ENCODE measurements around the gene FER. TPM values are rescaled to one million over a fixed set of nuclear protein-coding genes. Genes with fewer than 3 reads are reported as not detected.

FER gene
- total and polyA plus RNA-seq, 2 of the 13 experiments (the other 11 are each of a cell fraction or from before 2014, with no cell fraction given): 7.9 to 29.0 TPM

DNA sequence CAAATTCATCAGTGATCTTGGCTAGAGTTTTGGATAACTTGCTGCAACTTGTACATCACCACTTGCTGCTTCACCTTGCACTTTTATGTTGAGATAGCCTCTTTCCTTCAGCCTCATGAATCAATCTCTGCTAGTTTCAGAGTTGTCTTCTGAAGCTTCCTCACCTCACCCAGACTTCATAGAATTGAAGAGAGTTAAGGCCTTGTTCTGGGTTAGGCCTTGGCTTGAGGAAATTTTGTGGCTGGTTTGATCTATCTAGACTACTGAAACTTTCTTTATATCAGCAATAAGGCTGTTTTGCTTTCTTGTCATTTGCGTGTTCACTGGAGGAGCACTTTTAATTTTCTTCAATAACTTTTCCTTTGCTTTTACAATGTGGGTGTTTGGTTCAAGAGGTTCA, 12.8 kb downstream of the FER start:
- Histone ChIP-seq H3K36me3 (replicated peaks in 1 of 2; ENCODE audit: control insufficient read depth in 1 of 2, insufficient read depth in 2 of 2, low read length in 2 of 2) (no peaks in the 10 kb centered on the region), H3K9me3 (ENCODE audit: low read length) (no peaks in the 10 kb centered on the region), H3K27me3 (ENCODE audit: control insufficient read depth in 1 of 2, insufficient read depth in 2 of 2, low read length in 2 of 2) (no peaks in the 10 kb centered on the region), H3K79me2 (ENCODE audit: insufficient read depth, low read length) (no peaks in the 10 kb centered on the region), H3K27ac (ENCODE audit: extremely low read length, insufficient read depth, low read length) (no peak overlapping the region), H2AFZ (ENCODE audit: low read length) (no peak overlapping the region), H3K9ac (ENCODE audit: insufficient read depth, low read depth, low read length) (no peak overlapping the region), H4K20me1 (ENCODE audit: insufficient read depth, low read length) (no peaks in the 10 kb centered on the region), H3K4me2 (ENCODE audit: low read depth, low read length) (no peak overlapping the region), H3K4me3 (replicated peaks in 1 of 3; ENCODE audit: insufficient read depth in 1 of 3, low read depth in 2 of 3, low read length in 3 of 3) (no peak overlapping the region), H3K4me1 (ENCODE audit: insufficient read depth, low read length) (no peaks in the 10 kb centered on the region)
- no peak for FAIRE-seq
- no peak for DNase-seq (ENCODE audit: low spot score)
- CTCF ChIA-PET (ENCODE audit: low intra/inter-chr PET ratio, low total read pairs): no interaction called here
- intact Hi-C loops (cut with micrococcal nuclease; ENCODE audit: unreplicated experiment): no loop called here
- 100% methylated on average over 1 of the region's 1 CpG for WGBS (ENCODE audit: low lambda C conversion rate)
- in situ Hi-C loops (cut with HindIII; ENCODE audit: extremely low pct_ligation_motif_present, low pct_unique_long_range_greater_than_20kb): no loop called here
- POLR2A ChIA-PET: no interaction called here
- TF ChIP-seq ZFY (CRISPR knock-in tag; IDR thresholded peaks at IDR 0.05) (no peak), ZNF740 (CRISPR knock-in tag; IDR thresholded peaks at IDR 0.05) (no peak), ZFP62 (CRISPR knock-in tag; IDR thresholded peaks at IDR 0.05) (no peak), ZNF720 (CRISPR knock-in tag; IDR thresholded peaks at IDR 0.05) (no peak), HOXA7 (CRISPR knock-in tag; IDR thresholded peaks at IDR 0.05) (no peak), CCAR2 (optimal IDR thresholded peaks at IDR 0.05; ENCODE audit: low read depth, low read length) (no peak), RBAK (CRISPR knock-in tag; IDR thresholded peaks at IDR 0.05) (no peak), HNRNPL (IDR thresholded peaks at IDR 0.05; ENCODE audit: low read depth, low read length) (no peak), NKX3-1 (CRISPR knock-in tag; IDR thresholded peaks at IDR 0.05) (no peak), ZNF460 (CRISPR knock-in tag; IDR thresholded peaks at IDR 0.05; ENCODE audit: borderline replicate concordance) (no peak), HMG20B (CRISPR knock-in tag; conservative IDR thresholded peaks at IDR 0.05) (no peak)
- TF ChIP-seq, protein P1, sequence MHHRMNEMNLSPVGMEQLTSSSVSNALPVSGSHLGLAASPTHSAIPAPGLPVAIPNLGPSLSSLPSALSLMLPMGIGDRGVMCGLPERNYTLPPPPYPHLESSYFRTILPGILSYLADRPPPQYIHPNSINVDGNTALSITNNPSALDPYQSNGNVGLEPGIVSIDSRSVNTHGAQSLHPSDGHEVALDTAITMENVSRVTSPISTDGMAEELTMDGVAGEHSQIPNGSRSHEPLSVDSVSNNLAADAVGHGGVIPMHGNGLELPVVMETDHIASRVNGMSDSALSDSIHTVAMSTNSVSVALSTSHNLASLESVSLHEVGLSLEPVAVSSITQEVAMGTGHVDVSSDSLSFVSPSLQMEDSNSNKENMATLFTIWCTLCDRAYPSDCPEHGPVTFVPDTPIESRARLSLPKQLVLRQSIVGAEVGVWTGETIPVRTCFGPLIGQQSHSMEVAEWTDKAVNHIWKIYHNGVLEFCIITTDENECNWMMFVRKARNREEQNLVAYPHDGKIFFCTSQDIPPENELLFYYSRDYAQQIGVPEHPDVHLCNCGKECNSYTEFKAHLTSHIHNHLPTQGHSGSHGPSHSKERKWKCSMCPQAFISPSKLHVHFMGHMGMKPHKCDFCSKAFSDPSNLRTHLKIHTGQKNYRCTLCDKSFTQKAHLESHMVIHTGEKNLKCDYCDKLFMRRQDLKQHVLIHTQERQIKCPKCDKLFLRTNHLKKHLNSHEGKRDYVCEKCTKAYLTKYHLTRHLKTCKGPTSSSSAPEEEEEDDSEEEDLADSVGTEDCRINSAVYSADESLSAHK (CRISPR knock-in tag; IDR thresholded peaks at IDR 0.05; ENCODE audit: borderline replicate concordance): no peak
- BruUV-seq (replicated peaks): no TSS peak
- no peak for ATAC-seq

Measured in HepG2 (cell line).